NCI-H82 (cell line): ENCODE data around the gene KLRK1.
"Not testable (repeated sequence)": the region's sequence is repeated elsewhere in the genome, so short reads cannot be mapped to it uniquely, and the experiment has no call there.

ENCODE experiments used
- DNase-seq: peaks from one replicate; lab custom pipeline; 2025; lab: John Stamatoyannopoulos, UW

The KLRK1 gene

DNA sequence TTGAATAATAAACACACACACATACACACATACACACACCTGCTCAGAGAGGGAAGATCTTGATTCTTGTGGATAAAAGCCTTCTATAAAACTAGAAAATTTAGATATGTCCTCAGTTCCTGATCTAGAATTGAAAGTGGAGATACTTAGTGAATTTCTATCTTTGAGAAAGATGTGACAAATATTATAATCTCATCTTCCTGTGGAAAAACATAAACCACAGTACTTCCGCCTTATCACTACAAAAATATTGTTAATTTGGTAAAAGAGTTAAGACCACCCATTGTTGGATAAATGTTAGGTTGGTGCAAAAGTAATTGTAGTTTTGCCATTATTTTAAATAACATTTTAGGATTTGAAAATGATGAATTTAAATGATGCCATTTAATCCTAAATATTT lies at the start of gene KLRK1:
Gene KLRK1 (minus strand): TSS at position 138 of the 400 bp plus-strand sequence. CDS start 1,231 bp downstream, outside the sequence.
- DNase-seq, result no peak

DNA sequence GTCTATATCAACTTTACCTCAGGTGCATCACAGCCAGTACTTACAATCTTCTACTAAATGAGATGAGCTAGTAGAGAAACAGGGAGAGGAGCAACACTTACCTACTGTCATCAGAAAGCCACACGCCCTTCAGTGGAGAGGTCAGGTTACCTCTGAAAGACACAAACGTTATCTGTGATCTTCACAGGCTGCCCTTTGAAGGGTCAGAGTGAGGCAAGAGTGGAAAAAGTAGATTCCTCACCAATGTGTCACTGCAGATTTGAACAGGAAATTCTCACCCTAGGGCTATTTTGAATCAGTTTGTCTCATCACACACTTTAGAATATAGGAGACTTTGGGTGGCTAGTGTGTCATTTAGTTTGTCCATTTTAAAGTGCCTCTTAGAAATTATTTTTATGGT lies 47.8 kb upstream of the KLRK1 start:
- DNase-seq, result not testable (repeated sequence)

DNA sequence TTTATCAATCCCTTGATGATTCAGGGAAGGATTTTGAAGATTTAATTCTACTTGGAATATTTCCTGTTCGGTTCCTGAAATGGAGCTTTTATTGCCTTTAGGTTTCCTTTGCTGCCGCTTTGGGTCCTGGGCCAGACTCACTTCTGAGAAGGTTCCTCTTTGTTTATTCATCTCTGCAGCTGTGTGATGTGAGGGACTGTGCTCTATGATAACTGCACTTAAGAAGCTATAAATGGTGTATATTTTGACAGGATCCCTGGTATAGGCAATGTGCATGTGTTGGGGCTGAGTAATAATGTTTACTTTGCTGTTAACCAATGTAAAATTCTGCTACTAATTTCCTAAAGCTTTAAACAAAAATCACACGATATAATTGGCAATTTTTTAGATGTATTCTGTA lies 46.0 kb upstream of the KLRK1 start, which contains the start of gene KLRC2:
Gene KLRC2 (minus strand): TSS at position 195 of the 400 bp plus-strand sequence. CDS start 24 bp downstream, at position 171.
- DNase-seq, result not testable (repeated sequence)

DNA sequence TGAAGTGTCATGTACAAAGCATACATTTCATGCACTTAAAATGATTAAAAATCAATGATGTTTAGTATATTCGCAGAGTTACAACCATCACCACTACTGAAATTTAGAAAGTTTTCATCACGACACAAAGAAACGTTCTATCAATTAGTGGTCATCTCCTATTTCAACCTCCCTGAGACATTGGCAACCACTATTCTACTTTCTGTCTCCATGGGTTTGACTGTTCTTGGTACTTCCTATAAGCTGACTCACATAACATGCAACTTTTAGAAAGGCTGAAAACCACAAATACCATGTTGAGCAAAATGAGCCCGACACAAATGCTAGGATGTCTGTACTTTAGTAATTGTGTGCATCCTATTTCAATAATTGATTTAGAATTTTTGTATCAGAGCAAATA lies 40.8 kb upstream of the KLRK1 start:
- DNase-seq, result not testable (repeated sequence)

DNA sequence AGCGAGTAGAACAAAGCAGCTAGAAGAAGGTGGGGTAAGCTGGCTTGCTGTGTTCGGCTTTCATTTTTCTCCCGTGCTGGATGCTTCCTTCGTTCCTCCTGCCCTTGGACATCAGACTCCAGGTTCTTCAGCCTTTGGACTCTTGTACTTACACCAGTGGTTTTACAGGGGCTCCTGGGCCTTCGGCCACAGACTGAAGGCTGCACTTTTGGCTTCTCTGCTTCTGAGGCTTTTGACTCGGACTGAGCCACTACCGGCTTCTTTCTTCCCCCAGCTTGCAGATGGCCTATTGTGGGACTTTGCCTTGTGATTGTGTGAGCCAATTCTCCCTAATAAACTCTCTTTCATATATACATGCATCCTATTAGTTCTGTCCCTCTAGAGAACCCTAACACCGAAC lies 36.1 kb upstream of the KLRK1 start:
- not testable (repeated sequence) for DNase-seq

DNA sequence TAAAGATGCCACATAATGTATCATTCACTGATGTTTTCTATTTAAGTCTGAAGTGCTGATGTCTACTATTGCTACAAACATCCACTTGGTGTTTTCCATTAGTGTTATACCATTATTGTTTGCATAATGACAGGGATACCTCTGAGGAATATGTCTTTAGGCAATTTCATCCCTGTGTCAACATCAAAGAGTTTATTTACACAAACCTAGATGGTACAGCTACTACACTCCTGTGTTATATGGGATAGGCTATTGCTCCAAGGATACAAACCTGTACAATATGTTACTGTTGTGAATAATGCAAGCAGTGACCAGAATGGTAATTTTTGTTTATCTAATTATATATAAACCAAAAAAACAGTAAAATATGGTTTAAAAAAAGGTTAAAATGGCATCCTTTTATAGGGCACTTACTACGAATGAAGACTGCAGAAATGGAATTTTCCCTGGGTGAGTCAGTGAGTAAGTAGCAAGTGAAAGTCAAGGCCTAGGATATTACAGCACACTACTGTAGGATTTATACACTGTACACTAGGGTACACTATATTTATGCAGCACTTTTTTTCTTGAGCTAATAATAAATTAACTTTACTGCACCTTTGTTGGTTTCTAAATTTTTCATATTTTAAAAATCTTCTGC lies 34.5 kb upstream of the KLRK1 start:
- DNase-seq, result not testable (repeated sequence)

DNA sequence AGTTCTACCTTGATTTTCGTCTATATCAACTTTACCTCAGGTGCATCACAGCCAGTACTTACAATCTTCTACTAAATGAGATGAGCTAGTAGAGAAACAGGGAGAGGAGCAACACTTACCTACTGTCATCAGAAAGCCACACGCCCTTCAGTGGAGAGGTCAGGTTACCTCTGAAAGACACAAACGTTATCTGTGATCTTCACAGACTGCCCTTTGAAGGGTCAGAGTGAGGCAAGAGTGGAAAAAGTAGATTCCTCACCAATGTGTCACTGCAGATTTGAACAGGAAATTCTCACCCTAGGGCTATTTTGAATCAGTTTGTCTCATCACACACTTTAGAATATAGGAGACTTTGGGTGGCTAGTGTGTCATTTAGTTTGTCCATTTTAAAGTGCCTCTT lies 32.3 kb upstream of the KLRK1 start:
- DNase-seq, result not testable (repeated sequence)

DNA sequence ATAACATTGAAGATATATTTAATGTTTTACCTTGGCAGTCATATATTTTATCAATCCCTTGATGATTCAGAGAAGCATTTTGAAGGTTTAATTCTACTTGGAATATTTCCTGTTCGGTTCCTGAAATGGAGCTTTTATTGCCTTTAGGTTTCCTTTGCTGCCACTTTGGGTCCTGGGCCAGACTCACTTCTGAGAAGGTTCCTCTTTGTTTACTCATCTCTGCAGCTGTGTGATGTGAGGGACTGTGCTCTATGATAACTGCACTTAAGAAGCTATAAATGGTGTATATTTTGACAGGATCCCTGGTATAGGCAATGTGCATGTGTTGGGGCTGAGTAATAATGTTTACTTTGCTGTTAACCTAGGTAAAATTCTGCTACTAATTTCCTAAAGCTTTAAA lies 30.5 kb upstream of the KLRK1 start, which contains the start of gene KLRC3:
Gene KLRC3 (minus strand): TSS at position 262 of the 400 bp plus-strand sequence. CDS start 45 bp downstream, at position 217.
- not testable (repeated sequence) for DNase-seq

DNA sequence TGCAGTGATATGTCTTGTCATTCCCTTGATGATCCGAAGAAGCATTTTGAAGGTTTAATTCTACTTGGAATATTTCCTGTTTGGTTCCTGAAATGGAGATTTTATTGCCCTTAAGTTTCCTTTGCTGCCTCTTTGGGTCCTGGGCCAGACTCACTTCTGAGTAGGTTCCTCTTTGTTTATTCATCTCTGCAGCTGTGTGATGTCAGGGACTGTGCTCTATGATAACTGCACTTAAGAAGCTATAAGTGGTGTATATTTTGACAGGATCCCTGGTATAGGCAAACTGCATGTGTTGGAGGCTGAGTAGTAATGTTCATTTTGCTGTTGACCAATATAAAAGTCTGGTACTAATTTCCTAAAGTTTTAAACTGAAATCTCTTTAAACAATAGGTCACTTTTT lies 19.6 kb upstream of the KLRK1 start, which contains the start of gene KLRC4:
Gene KLRC4 (minus strand): TSS at position 366 of the 400 bp plus-strand sequence. CDS start 182 bp downstream, at position 184.
- DNase-seq, result no peak

DNA sequence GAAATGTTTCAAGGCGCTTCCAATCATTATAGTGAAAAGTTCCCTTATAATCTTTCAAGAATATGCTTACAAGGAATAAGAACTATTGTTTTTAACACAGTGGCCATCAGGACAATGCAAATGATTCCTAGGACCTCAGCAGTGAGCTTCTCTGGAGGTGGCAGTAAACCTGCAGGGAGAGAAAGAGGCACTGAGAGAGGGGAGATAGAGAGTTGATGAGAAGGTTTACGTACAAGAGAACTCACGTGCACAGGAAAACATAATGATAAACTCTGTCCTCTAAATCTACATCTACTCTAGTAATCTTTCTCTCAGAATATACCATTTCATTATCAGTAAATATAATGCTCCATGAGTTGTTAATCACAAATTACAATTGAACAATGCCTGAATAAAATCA lies 19.0 kb upstream of the KLRK1 start:
- no peak for DNase-seq

DNA sequence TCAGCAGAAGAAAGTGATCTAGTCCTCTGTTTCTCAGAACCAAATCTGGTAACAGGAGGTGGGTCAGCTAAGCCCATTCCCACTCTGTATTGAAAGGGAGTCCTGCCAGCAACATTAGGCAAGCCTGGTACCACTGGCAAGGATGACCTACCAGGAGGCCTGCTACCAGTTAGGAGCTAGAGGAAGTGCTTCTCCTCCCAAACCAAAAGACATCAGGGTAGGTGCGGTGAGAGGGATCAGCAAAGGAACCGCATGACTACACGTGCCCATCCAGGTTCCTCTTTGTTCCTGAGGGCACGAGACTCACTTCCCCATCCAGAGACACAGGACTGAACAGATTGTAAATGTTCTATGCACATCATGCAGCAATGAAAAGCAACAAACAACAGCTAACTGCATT lies 16.9 kb upstream of the KLRK1 start:
- DNase-seq, result no peak

DNA sequence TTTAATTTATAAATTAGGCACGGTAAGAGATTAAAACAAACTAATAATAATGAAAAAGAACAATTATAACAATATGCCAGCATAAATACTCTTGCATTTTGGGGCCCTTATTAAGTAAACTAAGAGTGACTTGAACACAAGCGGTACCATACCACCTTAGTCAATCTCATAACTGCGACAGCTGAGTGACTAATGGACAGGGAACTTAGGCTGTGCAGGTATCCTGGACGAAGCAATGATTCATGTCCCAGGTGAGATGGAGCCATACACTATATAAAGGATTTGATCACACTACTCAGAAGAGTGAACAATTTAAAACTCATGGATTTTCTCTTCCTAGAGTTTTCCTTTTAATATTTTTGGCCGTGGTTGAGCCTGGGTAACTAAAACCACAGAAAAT lies 15.5 kb upstream of the KLRK1 start:
- no peak for DNase-seq

DNA sequence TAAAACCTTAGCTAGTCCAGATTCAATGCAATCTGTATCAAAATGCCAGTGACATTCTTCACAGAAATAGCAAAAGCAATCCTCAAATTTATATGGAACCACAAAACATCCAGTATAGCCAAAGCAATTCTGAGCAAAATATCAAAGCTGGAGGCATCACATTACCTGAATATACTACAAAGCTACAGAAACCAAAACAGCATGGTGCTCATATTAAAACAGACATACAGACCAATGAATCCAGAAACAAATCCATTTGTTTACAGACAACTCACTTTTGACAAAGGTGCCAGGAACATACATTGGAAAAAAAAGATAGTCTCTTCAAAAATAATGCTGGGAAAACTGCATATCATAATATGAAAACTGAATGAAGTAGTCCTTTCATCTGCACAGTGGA lies 15.0 kb upstream of the KLRK1 start:
- no peak for DNase-seq

DNA sequence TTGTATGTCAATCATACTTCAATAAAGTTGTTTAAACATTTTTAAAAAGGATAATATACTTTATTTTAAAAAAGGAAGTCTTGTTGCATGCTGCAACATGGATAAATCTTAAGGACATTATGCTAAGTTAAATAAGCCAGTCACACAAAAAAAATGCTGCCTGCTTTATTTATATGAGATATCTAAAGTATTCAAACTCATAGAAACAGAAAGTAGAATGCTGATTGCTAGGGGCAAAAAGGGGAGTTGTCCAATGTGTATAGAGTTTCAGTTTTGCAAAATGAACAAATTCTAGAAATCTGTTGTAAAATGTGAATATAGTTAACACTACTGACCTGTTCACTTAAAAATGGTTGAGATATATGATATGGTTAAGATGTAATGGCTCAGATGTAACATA lies 11.0 kb upstream of the KLRK1 start:
- DNase-seq, result no peak

DNA sequence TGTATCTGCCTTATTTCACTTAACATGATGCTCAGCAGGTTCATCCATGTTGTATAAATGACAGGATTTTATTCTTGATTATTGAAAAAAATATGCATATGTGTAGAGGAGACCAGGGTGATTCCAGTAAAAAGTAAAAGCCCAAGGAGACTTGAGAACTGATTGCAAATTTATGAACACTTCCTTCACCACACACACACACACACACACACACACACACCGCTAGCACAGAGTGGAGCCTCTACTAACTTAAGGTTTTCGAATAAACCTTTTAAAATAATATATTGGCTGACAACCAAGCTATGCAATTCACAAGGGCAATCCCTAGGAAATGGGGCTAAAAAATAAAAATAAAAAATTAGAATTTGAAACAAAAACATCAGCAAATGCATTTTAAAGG lies 8.3 kb upstream of the KLRK1 start:
- no peak for DNase-seq

DNA sequence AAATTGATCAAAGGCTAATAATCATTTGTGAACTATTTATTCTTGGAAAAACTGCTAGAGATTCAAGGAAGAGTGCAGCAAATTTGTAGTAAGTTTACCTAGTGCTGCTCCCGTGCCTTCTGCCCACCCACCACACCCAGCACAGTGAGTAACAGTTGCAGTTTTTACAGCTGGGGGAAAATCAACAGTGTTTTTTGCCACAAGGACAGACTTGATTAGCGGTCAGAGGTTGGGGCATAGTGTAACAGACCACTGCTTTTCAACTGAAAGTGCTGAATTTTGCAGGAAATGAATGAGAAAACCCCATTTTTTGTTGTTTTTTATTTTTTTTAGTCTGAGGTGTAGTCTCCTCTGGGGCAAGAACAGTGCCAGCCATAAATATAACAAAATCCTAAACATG lies 7.5 kb upstream of the KLRK1 start:
- no peak for DNase-seq

DNA sequence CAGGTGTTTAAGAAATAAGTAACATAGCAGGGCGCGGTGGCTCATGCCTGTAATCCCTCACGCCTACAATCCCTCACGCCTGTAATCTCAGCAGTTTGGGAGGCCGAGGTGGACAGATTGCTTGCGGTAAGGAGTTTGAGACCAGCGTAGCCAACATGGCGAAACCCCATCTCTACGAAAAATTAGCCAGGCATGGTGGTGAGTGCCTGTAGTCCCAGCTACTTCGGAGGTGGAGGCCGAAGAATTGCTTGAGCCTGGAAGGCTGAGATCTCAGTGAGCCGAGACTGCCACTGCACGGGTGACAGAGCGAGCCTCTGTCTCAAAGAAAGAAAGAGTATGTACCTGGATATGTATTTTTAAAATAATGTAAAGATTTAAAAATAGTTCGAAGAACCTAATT lies 6.3 kb upstream of the KLRK1 start:
- DNase-seq, result not testable (repeated sequence)

DNA sequence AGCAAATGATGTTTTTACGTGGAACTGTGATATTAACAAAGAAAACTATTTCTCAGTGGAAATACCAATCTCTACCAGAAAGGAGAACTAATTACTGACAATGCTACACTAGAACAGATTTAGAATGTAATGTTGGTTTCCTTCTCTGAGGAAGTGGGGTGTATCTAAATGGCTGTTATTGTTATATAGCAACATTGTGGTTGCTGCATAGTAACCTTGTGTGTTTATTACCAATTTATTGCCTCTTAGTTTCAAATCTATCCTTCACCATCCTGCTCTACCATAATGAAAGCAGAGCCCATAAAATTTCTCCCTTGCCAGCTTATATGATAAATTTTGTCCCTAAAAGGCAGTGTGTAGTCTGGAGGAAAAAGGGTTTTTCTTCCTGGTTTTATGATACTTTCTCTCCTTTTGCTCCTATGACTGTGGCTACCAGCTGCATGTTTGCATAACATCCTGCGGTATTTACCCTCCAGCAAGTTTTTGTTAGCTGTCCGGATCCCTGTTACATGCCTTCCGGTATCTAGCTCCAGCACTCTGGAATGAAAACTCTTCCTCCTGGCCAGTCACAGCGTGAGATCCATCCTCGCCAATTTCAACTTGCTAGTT lies 5.7 kb upstream of the KLRK1 start:
- no peak for DNase-seq

DNA sequence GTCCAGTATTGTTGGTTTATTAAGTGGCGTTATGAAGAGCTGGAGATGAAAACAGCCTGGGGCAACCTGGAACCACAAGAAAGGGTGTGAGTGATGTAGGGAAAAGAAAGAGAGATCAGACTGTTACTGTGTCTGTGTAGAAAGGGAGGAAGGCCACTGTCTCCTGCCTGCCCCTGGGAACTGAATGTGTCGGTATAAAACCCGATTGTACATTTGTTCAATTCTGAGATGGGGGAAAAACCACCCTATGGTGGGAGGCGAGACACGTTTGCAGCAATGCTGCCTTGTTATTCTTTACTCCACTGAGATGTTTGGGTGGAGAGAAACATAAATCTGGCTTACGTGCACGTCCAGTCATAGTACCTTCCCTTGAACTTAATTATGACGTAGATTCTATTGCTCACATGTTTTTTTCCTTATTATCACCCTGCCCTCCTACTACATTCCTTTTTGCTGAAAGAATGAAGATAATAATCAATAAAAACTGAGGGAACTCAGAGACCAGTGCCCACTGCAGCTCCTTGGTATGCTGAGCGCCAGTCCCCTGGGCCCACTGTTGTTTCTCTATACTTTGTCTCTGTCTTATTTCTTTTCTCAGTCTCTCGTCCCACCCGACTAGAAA lies 4.8 kb upstream of the KLRK1 start:
- DNase-seq, result not testable (repeated sequence)

DNA sequence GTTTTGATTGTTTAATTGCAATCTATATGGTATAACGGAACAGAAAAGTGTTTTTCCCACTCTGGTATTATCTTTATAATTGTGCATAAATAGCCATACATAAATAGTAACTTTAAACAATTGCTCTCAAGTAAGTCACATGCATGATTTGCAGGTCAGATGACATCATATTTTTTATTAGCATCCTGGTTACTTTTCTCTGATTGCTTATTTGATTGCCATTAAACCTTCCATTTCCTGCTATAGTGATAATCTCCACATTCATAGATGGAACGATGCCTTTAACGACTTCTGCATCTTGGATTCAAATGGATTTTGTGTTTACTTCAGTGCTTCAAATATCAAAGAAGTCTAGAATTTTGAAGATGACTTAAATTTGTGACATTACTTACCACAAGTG lies 3.5 kb upstream of the KLRK1 start:
- DNase-seq, result no peak

DNA sequence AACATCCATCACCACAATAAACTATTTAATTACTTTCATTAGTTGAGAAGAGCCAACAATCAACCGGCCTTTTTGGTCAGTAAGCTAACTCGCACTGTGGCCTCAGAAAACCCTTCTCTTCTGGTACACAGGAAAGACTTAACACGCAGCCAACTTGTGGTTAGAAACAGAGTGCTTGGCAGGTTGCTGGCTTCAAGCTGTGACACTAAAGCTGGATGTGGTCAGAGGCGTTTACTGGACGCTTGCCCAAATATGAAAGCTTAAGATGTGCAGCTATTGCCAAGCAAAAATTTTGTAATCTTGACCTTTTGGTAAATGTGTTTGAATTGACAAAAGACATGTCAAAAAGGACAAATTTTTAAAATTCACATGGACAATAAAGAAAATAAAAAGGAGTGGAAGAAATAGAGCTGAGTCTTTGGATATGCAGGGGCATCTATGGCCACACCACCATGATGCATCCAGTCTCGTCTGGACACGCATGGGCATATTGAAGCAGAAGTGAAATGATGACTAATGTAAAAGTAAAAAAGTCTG lies 2.6 kb upstream of the KLRK1 start:
- no peak for DNase-seq

DNA sequence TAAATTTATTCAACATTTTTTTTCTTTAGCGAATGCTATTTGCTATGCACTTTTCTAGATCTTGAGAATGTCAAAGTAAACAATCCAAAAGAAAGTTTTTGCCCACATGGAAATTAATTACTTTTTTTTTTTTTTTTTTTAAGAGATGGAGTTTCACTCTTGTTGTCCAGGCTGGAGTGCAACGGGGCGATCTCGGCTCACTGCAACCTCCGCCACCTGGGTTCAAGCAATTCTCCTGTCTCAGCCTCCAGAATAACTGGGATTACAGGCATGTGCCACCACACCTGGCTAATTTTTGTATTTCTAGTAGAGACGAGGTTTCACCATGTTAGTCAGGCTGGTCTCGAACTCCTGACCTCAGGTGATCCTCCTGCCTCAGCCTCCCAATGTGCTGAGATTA lies 1.1 kb upstream of the KLRK1 start:
- DNase-seq, result not testable (repeated sequence)
